NOMO-1 treated with DMSO at 0.1 percent for 48 hours (cell line): Measurements from ENCODE around the gene LIMS2.

Experiments used
- DNase-seq: peaks from one replicate; lab custom pipeline; 2025; ENCODE audit not compliant: unreplicated experiment; lab: John Stamatoyannopoulos, UW

Gene LIMS2

GRCh38 chr2:127675331-127676261 lies at the start of gene LIMS2:
Gene LIMS2 (minus strand): TSS chr2:127675530. CDS start chr2:127675024, 506 bp downstream.
- no peak for DNase-seq

- no peak for DNase-seq
Measured at GRCh38 chr2:127722807-127723206, 47.5 kb upstream of the LIMS2 start.

- DNase-seq, result no peak
Measured at GRCh38 chr2:127721978-127722355, 46.6 kb upstream of the LIMS2 start.

- no peak for DNase-seq
Measured at GRCh38 chr2:127721311-127721977, 46.1 kb upstream of the LIMS2 start.

- no peak for DNase-seq
Measured at GRCh38 chr2:127719301-127720218, 44.2 kb upstream of the LIMS2 start.

GRCh38 chr2:127718271-127718670 lies 42.9 kb upstream of the LIMS2 start:
- DNase-seq, result no peak

GRCh38 chr2:127715778-127716449 lies 40.6 kb upstream of the LIMS2 start:
- DNase-seq, result no peak

GRCh38 chr2:127713562-127713961 lies 38.2 kb upstream of the LIMS2 start:
- DNase-seq, result no peak

GRCh38 chr2:127712999-127713398 lies 37.7 kb upstream of the LIMS2 start:
- peak; percentile 12 for DNase-seq

- DNase-seq, result no peak
Measured at GRCh38 chr2:127709336-127709735, 34.0 kb upstream of the LIMS2 start.

GRCh38 chr2:127707890-127708648 lies 32.7 kb upstream of the LIMS2 start:
- no peak for DNase-seq

GRCh38 chr2:127706215-127706990 lies 31.1 kb upstream of the LIMS2 start:
- DNase-seq, result no peak

GRCh38 chr2:127705391-127706065 lies 30.2 kb upstream of the LIMS2 start:
- peak; percentile 17 for DNase-seq

- DNase-seq, result no peak
Measured at GRCh38 chr2:127704641-127705390, 29.5 kb upstream of the LIMS2 start.

- DNase-seq, result no peak
Measured at GRCh38 chr2:127703282-127703681, 28.0 kb upstream of the LIMS2 start.

GRCh38 chr2:127702395-127703009 lies 27.2 kb upstream of the LIMS2 start:
- DNase-seq, result no peak

- DNase-seq, result peak; percentile 82
Measured at GRCh38 chr2:127701651-127702394, 26.5 kb upstream of the LIMS2 start.
